H1 (cell line): ENCODE results near the gene AHSG. TPM values are rescaled to one million over a fixed set of nuclear protein-coding genes. Genes with fewer than 3 reads are reported as not detected.

Experiments used
- CTCF ChIA-PET: fragments of 300-600 bp; sonication (Branson Sonifier 250); formaldehyde crosslinking; loops from one replicate; lab custom pipeline; 2021; ENCODE audit not compliant: partially characterized antibody; lab: Charles Lee
- POLR2A ChIA-PET: fragments of 300-600 bp; sonication (Branson Sonifier 250); formaldehyde crosslinking; loops from one replicate; lab custom pipeline; 2021; ENCODE audit warnings: inconsistent platforms; ENCODE audit not compliant: partially characterized antibody; lab: Charles Lee
- DNase-seq, 2 experiments: peaks; one replicate each; pipeline versions ENCODE4 v3.0.0 to v3.0.0-alpha.2; 2010 to 2022; ENCODE audit warnings: low spot score in 2 of 2, low read depth in 1 of 2, mixed read lengths in 1 of 2
- FAIRE-seq: peaks from 2 replicates; lab custom pipeline; 2011; peaks lifted over from hg19 to GRCh38; lab: Jason Lieb, UNC
- H2AFZ ChIP-seq: 2 replicates; pipeline ENCODE4 v1.8.1; 2012; ENCODE audit warnings: low read length, inconsistent platforms
- H2AK5ac ChIP-seq: 2 replicates; pipeline ENCODE4 v1.6.1; 2013; ENCODE audit warnings: low read depth, low read length
- H2BK120ac ChIP-seq: replicated peaks from 2 replicates; pipeline ENCODE3; 2013; ENCODE audit warnings: low read depth, low read length, inconsistent platforms
- H2BK12ac ChIP-seq: 2 replicates; pipeline ENCODE4 v1.6.1; 2013; ENCODE audit warnings: low read depth, low read length
- H2BK15ac ChIP-seq: 2 replicates; pipeline ENCODE4 v1.6.1; 2013; ENCODE audit warnings: low read length
- H2BK20ac ChIP-seq: 2 replicates; pipeline ENCODE4 v1.6.1; 2013; ENCODE audit warnings: low read length
- H2BK5ac ChIP-seq: 2 replicates; pipeline ENCODE4 v1.6.1; 2013; ENCODE audit warnings: low read depth, low read length
- H3K14ac ChIP-seq: 2 replicates; pipeline ENCODE4 v1.6.1; 2013; ENCODE audit warnings: inconsistent platforms; ENCODE audit not compliant: insufficient read length
- H3K18ac ChIP-seq: 2 replicates; pipeline ENCODE4 v1.6.1; 2013; ENCODE audit warnings: low read length; ENCODE audit errors: extremely low read depth
- H3K23ac ChIP-seq: 2 replicates; pipeline ENCODE4 v1.6.1; 2013; ENCODE audit warnings: inconsistent platforms; ENCODE audit not compliant: insufficient read length
- H3K23me2 ChIP-seq: 2 replicates; pipeline ENCODE4 v1.6.1; 2013; ENCODE audit warnings: low read depth, low read length
- H3K27ac ChIP-seq: 2 replicates; pipeline ENCODE4 v1.6.1; 2011; ENCODE audit warnings: low read depth, low read length, inconsistent platforms
- H3K27me3 ChIP-seq, 4 experiments: replicated peaks in 1 of 4; 1 replicate in 1 of 4; 2 replicates in 3 of 4; pipeline versions ENCODE4 v1.6.1 to v1.8.1; 2011 to 2013; ENCODE audit warnings: low read length in 3 of 4, mild to moderate bottlenecking in 3 of 4, inconsistent platforms in 2 of 4, mixed read lengths in 2 of 4, moderate library complexity in 1 of 4; ENCODE audit not compliant: control insufficient read depth in 3 of 4, insufficient read depth in 3 of 4; ENCODE audit errors: extremely low read depth in 1 of 4
- H3K36me3 ChIP-seq, 4 experiments: 2 replicates each; pipeline versions ENCODE4 v1.6.1 to v1.8.1; 2011 to 2013; ENCODE audit warnings: mild to moderate bottlenecking in 4 of 4, low read length in 3 of 4, moderate library complexity in 2 of 4, control low read depth in 1 of 4, inconsistent platforms in 1 of 4; ENCODE audit not compliant: insufficient read depth in 4 of 4, control insufficient read depth in 2 of 4
- H3K4ac ChIP-seq: replicated peaks from 2 replicates; pipeline ENCODE3; 2013; ENCODE audit warnings: low read length, low read depth, mixed read lengths, inconsistent platforms; ENCODE audit not compliant: insufficient read length
- H3K4me1 ChIP-seq, 4 experiments: replicated peaks in 1 of 4; 1 replicate in 1 of 4; 2 replicates in 3 of 4; pipeline versions ENCODE4 v1.6.1 to v1.8.1; 2011 to 2013; ENCODE audit warnings: low read length in 3 of 4, inconsistent platforms in 2 of 4, mixed read lengths in 1 of 4; ENCODE audit not compliant: insufficient read depth in 4 of 4, control insufficient read depth in 3 of 4
- H3K4me2 ChIP-seq, 2 experiments: 2 replicates each; pipeline versions ENCODE4 v1.6.1 to v1.8.1; 2011 to 2013; ENCODE audit warnings: low read depth in 2 of 2, low read length in 2 of 2, control low read depth in 1 of 2, inconsistent platforms in 1 of 2, mild to moderate bottlenecking in 1 of 2; ENCODE audit not compliant: insufficient read depth in 1 of 2
- H3K4me3 ChIP-seq, 4 experiments: fragments of 200-600, 300-600 bp in 1 of 4; sonication (generic), shearing (Covaris generic), sonication (Bioruptor Twin) in 1 of 4; 2 replicates each; pipeline versions ENCODE4 v1.5.1 to v1.8.1; 2011 to 2016; ENCODE audit warnings: low read length in 4 of 4, low read depth in 3 of 4, control low read depth in 2 of 4, inconsistent platforms in 2 of 4, mild to moderate bottlenecking in 2 of 4, mixed read lengths in 1 of 4, moderate library complexity in 1 of 4; ENCODE audit not compliant: insufficient read depth in 2 of 4; ENCODE audit errors: extremely low read depth in 1 of 4
- H3K56ac ChIP-seq: replicated peaks from 2 replicates; pipeline ENCODE3; 2013; ENCODE audit warnings: low read depth, mild to moderate bottlenecking, mixed read lengths, low read length, inconsistent platforms; ENCODE audit not compliant: insufficient read length
- H3K79me1 ChIP-seq: 2 replicates; pipeline ENCODE4 v1.6.1; 2013; ENCODE audit warnings: low read depth, low read length, control low read depth
- H3K79me2 ChIP-seq, 2 experiments: 2 replicates each; pipeline versions ENCODE4 v1.6.1 to v1.8.1; 2012 to 2013; ENCODE audit warnings: low read length in 2 of 2, mild to moderate bottlenecking in 2 of 2, inconsistent platforms in 1 of 2; ENCODE audit not compliant: insufficient read depth in 2 of 2, control insufficient read depth in 1 of 2
- H3K9ac ChIP-seq, 4 experiments: replicated peaks in 1 of 4; 1 replicate in 1 of 4; 2 replicates in 3 of 4; pipeline versions ENCODE4 v1.6.1 to v1.8.1; 2011 to 2013; ENCODE audit warnings: low read depth in 3 of 4, low read length in 3 of 4, control low read depth in 2 of 4, mild to moderate bottlenecking in 2 of 4, moderate library complexity in 2 of 4, inconsistent platforms in 1 of 4; ENCODE audit errors: extremely low read depth in 1 of 4
- H3K9me3 ChIP-seq, 2 experiments: 2 replicates each; pipeline versions ENCODE4 v1.6.1 to v1.8.1; 2012 to 2013; ENCODE audit warnings: mild to moderate bottlenecking in 2 of 2, moderate library complexity in 2 of 2, control low read depth in 1 of 2, inconsistent platforms in 1 of 2, low read depth in 1 of 2, low read length in 1 of 2, mixed read lengths in 1 of 2; ENCODE audit not compliant: insufficient read depth in 2 of 2
- H4K20me1 ChIP-seq, 2 experiments: replicated peaks in 1 of 2; 2 replicates each; pipeline versions ENCODE3 to v1.8.1; 2011 to 2013; ENCODE audit warnings: inconsistent platforms in 2 of 2, low read length in 2 of 2, mild to moderate bottlenecking in 1 of 2; ENCODE audit not compliant: insufficient read depth in 2 of 2, control insufficient read depth in 1 of 2
- H4K5ac ChIP-seq: 2 replicates; pipeline ENCODE4 v1.6.1; 2013; ENCODE audit warnings: low read length, low read depth, mixed read lengths, inconsistent platforms; ENCODE audit not compliant: insufficient read length
- H4K8ac ChIP-seq: 2 replicates; pipeline ENCODE4 v1.8.0; 2013; ENCODE audit warnings: mild to moderate bottlenecking, moderate library complexity, low read length, inconsistent platforms; ENCODE audit not compliant: insufficient read depth; ENCODE audit errors: extremely low read depth
- H4K91ac ChIP-seq: replicated peaks from 2 replicates; pipeline ENCODE3; 2013; ENCODE audit warnings: low read length, mixed read lengths, inconsistent platforms; ENCODE audit not compliant: insufficient read length
- SUZ12 ChIP-seq: fragments of 200-600 bp; sonication (generic); IDR thresholded peaks from 2 replicates; pipeline ENCODE4 v1.6.1; 2012; ENCODE audit warnings: mild to moderate bottlenecking, inconsistent platforms, low read length, moderate library complexity, mixed read lengths
- WGBS, 2 experiments: shearing (Covaris generic) in 1 of 2; methylation state at CpG; one replicate each; pipeline versions ENCODE4 v1.1.6 to v1.1.7; 2013 to 2015; ENCODE audit warnings: low lambda C conversion rate in 2 of 2, mixed read lengths in 2 of 2, inconsistent platforms in 1 of 2, low coverage in 1 of 2, missing lambda C conversion rate in 1 of 2; ENCODE audit not compliant: insufficient replicate concordance in 2 of 2, insufficient coverage in 1 of 2, insufficient read length in 1 of 2; ENCODE audit errors: extremely low coverage in 1 of 2, missing lambda C conversion rate in 1 of 2; 5-methylcytosine and 5-hydroxymethylcytosine counted together
- polyA plus RNA-seq, 7 experiments: library from polyadenylated mRNA; depleted of rRNA in 3 of 7; stranded (reverse) in 5 of 7; unstranded in 2 of 7; fragments of >200 nt in 5 of 7; fragments of 200-250 nt in 2 of 7; gene quantifications; 1 replicate in 5 of 7; 2 replicates in 1 of 7; 4 replicates in 1 of 7; pipeline versions ENCODE4 v1.2.1 to v1.2.3, GENCODE V29; 2011 to 2013; ENCODE audit warnings: missing spikeins in 2 of 7, mixed read lengths in 2 of 7
- total RNA-seq: library from RNA; stranded (reverse); fragmentation: NEBNext Ultra II Directional; extraction: Animal tissue kit (Norgen Biotek cat#: 25700); gene quantifications from 2 replicates; pipeline ENCODE4 v1.2.1, GENCODE V29; 2021
- TF ChIP-seq, protein P1 (sequence below), 3 experiments: IDR thresholded peaks; 1 replicate in 2 of 3; 2 replicates in 1 of 3; pipeline versions ENCODE4 v1.5.1 to v1.6.1; 2011; ENCODE audit warnings: low read length in 3 of 3, mild to moderate bottlenecking in 3 of 3, inconsistent platforms in 2 of 3, low read depth in 1 of 3, moderate library complexity in 1 of 3; ENCODE audit not compliant: insufficient read depth in 1 of 3; ENCODE audit errors: control extremely low read depth in 1 of 3

AHSG gene
- total and polyA plus RNA-seq, 2 of the 8 experiments (the other 6 are each of a cell fraction or from before 2014, with no cell fraction given), result 0.68 to 0.78 TPM

DNA sequence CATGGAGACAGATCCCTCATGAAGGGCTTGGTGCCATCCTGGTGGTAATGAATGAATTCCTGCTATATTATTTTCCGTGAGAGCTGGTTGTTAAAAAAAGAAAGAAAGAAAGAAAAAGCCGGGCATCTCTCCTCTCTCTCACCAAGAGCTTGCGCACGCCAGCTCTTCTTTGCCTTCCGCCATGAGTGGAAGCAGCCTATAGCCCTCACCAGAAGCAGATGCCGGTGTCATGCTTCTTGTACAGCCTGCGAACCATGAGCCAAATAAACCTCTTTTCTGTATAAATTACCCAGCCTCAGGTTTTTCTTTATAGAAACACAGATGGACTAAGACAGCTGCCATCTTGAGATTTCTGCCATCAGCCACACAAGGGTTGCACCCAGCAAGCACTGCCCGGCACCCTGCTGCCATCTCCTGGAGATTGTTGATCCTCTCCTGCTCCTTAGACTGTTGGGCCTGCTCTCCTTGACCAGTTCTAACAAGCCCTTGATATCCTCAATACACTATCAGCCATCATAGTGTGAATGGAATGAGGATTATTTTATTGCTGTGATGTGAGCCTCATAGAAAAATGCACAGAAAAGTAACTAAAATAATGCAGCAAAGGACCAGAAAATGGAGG, 3.5 kb upstream of the AHSG start:
- ChIA-PET POLR2A (interaction anchor here (1.4 to 1.5 kb wide), 2 partner anchors 175 to 176 kb away, joined by 5 to 8 read pairs; partner anchors contain the start of gene EIF4A2), CTCF (interaction anchor here (1.0 to 12.9 kb wide), 7 partner anchors 7 to 149 kb away, joined by 3 to 333 read pairs (median 3); no protein-coding TSS in a partner anchor)

More for the DNA sequence above, 3.5 kb upstream of the AHSG start:
- no peak overlapping the region for H3K18ac ChIP-seq
- H3K14ac ChIP-seq, result no peak overlapping the region
- H2BK12ac ChIP-seq, result no peak overlapping the region
- H4K5ac ChIP-seq, result no peak overlapping the region
- 85% methylated on average over 7 of the region's 8 CpGs; no CpG with 5 or more reads in 1 of the 2 experiments for WGBS, 2 experiments
- FAIRE-seq (no peak), DNase-seq (no peak)
- H2AK5ac ChIP-seq, result no peak overlapping the region
- no peak overlapping the region for H3K23ac ChIP-seq
- no peaks in the 10 kb centered on the region for H3K36me3 ChIP-seq
- no peak overlapping the region for H2BK20ac ChIP-seq
- no peak overlapping the region for H2BK15ac ChIP-seq
- H3K79me2 ChIP-seq, result no peaks in the 10 kb centered on the region
- no peaks in the 10 kb centered on the region for H3K27me3 ChIP-seq
- H2BK5ac ChIP-seq, result no peak overlapping the region
- no peak overlapping the region for H3K27ac ChIP-seq
- H3K4me3 ChIP-seq, result no peak overlapping the region
- no peak overlapping the region for H2BK120ac ChIP-seq
- H3K9ac ChIP-seq, result no peak overlapping the region
- no peak overlapping the region for H4K8ac ChIP-seq
- H3K4me1 ChIP-seq, result no peaks in the 10 kb centered on the region
- TF ChIP-seq SUZ12, result no peak
- TF ChIP-seq, protein P1, sequence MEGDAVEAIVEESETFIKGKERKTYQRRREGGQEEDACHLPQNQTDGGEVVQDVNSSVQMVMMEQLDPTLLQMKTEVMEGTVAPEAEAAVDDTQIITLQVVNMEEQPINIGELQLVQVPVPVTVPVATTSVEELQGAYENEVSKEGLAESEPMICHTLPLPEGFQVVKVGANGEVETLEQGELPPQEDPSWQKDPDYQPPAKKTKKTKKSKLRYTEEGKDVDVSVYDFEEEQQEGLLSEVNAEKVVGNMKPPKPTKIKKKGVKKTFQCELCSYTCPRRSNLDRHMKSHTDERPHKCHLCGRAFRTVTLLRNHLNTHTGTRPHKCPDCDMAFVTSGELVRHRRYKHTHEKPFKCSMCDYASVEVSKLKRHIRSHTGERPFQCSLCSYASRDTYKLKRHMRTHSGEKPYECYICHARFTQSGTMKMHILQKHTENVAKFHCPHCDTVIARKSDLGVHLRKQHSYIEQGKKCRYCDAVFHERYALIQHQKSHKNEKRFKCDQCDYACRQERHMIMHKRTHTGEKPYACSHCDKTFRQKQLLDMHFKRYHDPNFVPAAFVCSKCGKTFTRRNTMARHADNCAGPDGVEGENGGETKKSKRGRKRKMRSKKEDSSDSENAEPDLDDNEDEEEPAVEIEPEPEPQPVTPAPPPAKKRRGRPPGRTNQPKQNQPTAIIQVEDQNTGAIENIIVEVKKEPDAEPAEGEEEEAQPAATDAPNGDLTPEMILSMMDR (IDR thresholded peaks at IDR 0.05; ENCODE audit: control extremely low read depth in 1 of 3, insufficient read depth in 1 of 3, low read depth in 1 of 3, low read length in 3 of 3), result peak in 1 of 3 experiments; percentile 2; a peak in 1 of 4 replicates
- no peak overlapping the region for H3K4ac ChIP-seq
- no peak overlapping the region for H3K56ac ChIP-seq
- H3K9me3 ChIP-seq, result no peaks in the 10 kb centered on the region
- no peak overlapping the region for H2AFZ ChIP-seq
- no peak overlapping the region for H3K4me2 ChIP-seq
- H3K79me1 ChIP-seq, result no peaks in the 10 kb centered on the region
- no peaks in the 10 kb centered on the region for H4K20me1 ChIP-seq
- H4K91ac ChIP-seq, result no peak overlapping the region
- H3K23me2 ChIP-seq, result no peaks in the 10 kb centered on the region
